ENCODE data around the gene ARL14EP.
A peak's percentile ranks its signal among the peaks of the same experiment; 100 is the strongest.

Gene ARL14EP

DNA sequence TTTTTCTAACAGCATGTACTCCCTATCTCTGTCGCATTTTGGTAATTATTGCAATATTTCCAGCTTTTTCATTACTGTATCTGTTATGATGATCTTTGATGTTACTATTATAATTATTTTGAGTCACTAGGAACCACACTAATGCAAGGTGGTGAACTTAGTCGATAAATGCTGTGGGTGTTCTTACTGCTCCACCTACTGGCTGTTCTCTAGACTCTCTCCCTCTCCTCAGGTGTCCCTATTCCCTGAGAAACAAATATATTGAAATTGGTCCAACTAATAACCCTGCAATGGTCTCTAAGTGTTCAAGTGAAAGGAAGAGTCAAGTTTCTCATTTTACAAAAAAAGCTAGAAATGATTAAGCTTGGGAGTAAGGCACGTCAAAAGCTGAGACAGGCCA lies 10.5 kb downstream of the ARL14EP start:
- Histone ChIP-seq H3K9me3 (ENCODE audit: insufficient read depth, low read length) (no peaks in the 10 kb centered on the region), H3F3A (ENCODE audit: insufficient read depth) (peaks cover 9% of the 10 kb centered on the region; the same call in 1 of the 2 replicates), H3K79me2 (ENCODE audit: insufficient read depth, low read length) (peaks cover 43% of the 10 kb centered on the region), H3K4me3 (ENCODE audit: insufficient read depth, low read length, poor library complexity, severe bottlenecking) (no peak overlapping the region), H3K36me3 (ENCODE audit: low read length) (peaks cover 70% of the 10 kb centered on the region), H3K9ac (ENCODE audit: low read length) (no peak overlapping the region), H4K20me1 (ENCODE audit: low read depth, low read length) (peaks cover 17% of the 10 kb centered on the region), H3K27me3 (ENCODE audit: low read length) (no peaks in the 10 kb centered on the region), H2AFZ (ENCODE audit: low read depth, low read length, severe bottlenecking) (no peak overlapping the region), H3K4me2 (ENCODE audit: low read depth, low read length, poor library complexity, severe bottlenecking) (no peak overlapping the region), H3K27ac (ENCODE audit: low read depth, low read length) (no peak overlapping the region), H3K9me2 (replicated peaks; ENCODE audit: insufficient read depth, low read length) (no peaks in the 10 kb centered on the region)
- TF ChIP-seq, protein P1, sequence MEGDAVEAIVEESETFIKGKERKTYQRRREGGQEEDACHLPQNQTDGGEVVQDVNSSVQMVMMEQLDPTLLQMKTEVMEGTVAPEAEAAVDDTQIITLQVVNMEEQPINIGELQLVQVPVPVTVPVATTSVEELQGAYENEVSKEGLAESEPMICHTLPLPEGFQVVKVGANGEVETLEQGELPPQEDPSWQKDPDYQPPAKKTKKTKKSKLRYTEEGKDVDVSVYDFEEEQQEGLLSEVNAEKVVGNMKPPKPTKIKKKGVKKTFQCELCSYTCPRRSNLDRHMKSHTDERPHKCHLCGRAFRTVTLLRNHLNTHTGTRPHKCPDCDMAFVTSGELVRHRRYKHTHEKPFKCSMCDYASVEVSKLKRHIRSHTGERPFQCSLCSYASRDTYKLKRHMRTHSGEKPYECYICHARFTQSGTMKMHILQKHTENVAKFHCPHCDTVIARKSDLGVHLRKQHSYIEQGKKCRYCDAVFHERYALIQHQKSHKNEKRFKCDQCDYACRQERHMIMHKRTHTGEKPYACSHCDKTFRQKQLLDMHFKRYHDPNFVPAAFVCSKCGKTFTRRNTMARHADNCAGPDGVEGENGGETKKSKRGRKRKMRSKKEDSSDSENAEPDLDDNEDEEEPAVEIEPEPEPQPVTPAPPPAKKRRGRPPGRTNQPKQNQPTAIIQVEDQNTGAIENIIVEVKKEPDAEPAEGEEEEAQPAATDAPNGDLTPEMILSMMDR (IDR thresholded peaks at IDR 0.05; ENCODE audit: insufficient read depth, low read length, poor library complexity, severe bottlenecking): peak; percentile 44
- TF ChIP-seq EZH2phosphoT487 (conservative IDR thresholded peaks at IDR 0.05; ENCODE audit: low read length): no peak

DNA sequence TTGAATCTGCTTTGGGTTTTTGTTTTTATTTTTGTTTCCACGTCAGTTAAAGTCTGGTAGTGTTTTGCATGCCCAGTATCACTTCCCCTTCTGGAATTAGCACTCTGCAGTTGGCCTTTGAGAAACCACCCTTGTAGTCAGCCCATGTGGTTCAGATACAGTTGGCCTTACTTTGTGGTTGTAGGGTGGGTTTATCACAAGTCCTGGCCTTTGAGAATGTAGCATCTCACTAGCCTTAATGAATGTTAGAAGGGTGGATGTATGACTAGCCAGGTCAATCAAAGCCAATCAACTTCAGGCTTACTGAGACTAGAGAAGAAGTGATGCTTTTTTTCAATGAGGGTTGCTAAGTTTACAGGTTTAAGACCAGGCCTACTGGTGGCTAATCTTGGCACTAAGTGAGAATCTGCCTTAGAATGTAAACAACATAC lies 19.8 kb downstream of the ARL14EP start:
- H3K27ac ChIP-seq (ENCODE audit: low read depth, low read length): peak overlapping the region; percentile 100
- no peaks in the 10 kb centered on the region for H3K27me3 ChIP-seq (ENCODE audit: low read length)
- peaks cover 48% of the 10 kb centered on the region for H3F3A ChIP-seq (ENCODE audit: insufficient read depth)
- peak overlapping the region; percentile 65 for H2AFZ ChIP-seq (ENCODE audit: low read depth, low read length, severe bottlenecking)
- H3K79me2 ChIP-seq (ENCODE audit: insufficient read depth, low read length): peaks cover 5% of the 10 kb centered on the region; the same call in 1 of the 2 replicates
- peak overlapping the region; percentile 43; the same call in 1 of the 2 replicates for H3K9ac ChIP-seq (ENCODE audit: low read length)
- H3K9me2 ChIP-seq (replicated peaks; ENCODE audit: insufficient read depth, low read length): no peaks in the 10 kb centered on the region
- H4K20me1 ChIP-seq (ENCODE audit: low read depth, low read length): no peaks in the 10 kb centered on the region
- peak overlapping the region; percentile 99 for H3K4me2 ChIP-seq (ENCODE audit: low read depth, low read length, poor library complexity, severe bottlenecking)
- H3K36me3 ChIP-seq (ENCODE audit: low read length): peaks cover 28% of the 10 kb centered on the region
- TF ChIP-seq, protein P1 (IDR thresholded peaks at IDR 0.05; ENCODE audit: insufficient read depth, low read length, poor library complexity, severe bottlenecking): no peak
- H3K9me3 ChIP-seq (ENCODE audit: insufficient read depth, low read length): no peaks in the 10 kb centered on the region
- peak overlapping the region; percentile 32 for H3K4me3 ChIP-seq (ENCODE audit: insufficient read depth, low read length, poor library complexity, severe bottlenecking)

DNA sequence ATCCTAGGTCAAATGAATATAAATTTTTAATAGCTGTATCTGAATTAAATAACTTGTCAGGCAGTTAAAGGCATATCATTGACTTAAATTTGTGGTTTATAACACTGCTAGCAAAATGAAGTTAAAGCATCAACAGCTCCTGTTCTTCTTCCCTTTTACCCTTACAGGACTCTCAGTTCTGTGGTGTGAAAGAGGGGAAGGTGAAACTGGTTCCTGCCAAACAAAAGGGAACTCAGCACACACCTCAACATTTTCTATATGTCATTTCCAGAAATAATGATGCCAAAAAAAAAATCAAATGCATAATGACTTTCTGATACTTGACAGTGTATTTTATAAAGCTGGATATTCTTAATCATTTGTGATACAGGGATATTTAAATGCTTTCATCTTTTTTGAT lies 21.2 kb downstream of the ARL14EP start:
- Histone ChIP-seq H4K20me1 (ENCODE audit: low read depth, low read length) (no peaks in the 10 kb centered on the region), H3K27ac (ENCODE audit: low read depth, low read length) (peak overlapping the region; percentile 100), H2AFZ (ENCODE audit: low read depth, low read length, severe bottlenecking) (no peak overlapping the region), H3K9me3 (ENCODE audit: insufficient read depth, low read length) (no peaks in the 10 kb centered on the region), H3K36me3 (ENCODE audit: low read length) (peaks cover 22% of the 10 kb centered on the region), H3K79me2 (ENCODE audit: insufficient read depth, low read length) (no peaks in the 10 kb centered on the region), H3K4me3 (ENCODE audit: insufficient read depth, low read length, poor library complexity, severe bottlenecking) (peak overlapping the region; percentile 4), H3K27me3 (ENCODE audit: low read length) (no peaks in the 10 kb centered on the region), H3K9ac (ENCODE audit: low read length) (peak overlapping the region; percentile 33), H3K4me2 (ENCODE audit: low read depth, low read length, poor library complexity, severe bottlenecking) (peak overlapping the region; percentile 99), H3K9me2 (replicated peaks; ENCODE audit: insufficient read depth, low read length) (no peaks in the 10 kb centered on the region), H3F3A (ENCODE audit: insufficient read depth) (peaks cover 48% of the 10 kb centered on the region)
- no peak for TF ChIP-seq EZH2phosphoT487 (conservative IDR thresholded peaks at IDR 0.05; ENCODE audit: low read length)
- TF ChIP-seq, protein P1 (IDR thresholded peaks at IDR 0.05; ENCODE audit: insufficient read depth, low read length, poor library complexity, severe bottlenecking): no peak

All from SU-DHL-6 (cell line).